SK-N-SH treated with all-trans-retinoic acid at 6 μM for 48 hours (cell line): ENCODE results near the gene PDE1C.

ENCODE experiments used
- BACH2 ChIP-seq: fragments of 250-450 bp; sonication (Bioruptor Pico); IDR thresholded peaks from 2 replicates; pipeline ENCODE4 v1.9.0; 2021; ENCODE audit warnings: mild to moderate bottlenecking, borderline replicate concordance
- CREB5 ChIP-seq: fragments of 250-450 bp; sonication (Bioruptor Pico); IDR thresholded peaks from 2 replicates; pipeline ENCODE4 v1.5.1; 2020; ENCODE audit warnings: low read depth, mild to moderate bottlenecking, moderate library complexity
- RARB ChIP-seq: fragments of 250-450 bp; sonication (Bioruptor Pico); IDR thresholded peaks from 2 replicates; pipeline ENCODE4 v1.8.0; 2021; ENCODE audit warnings: mild to moderate bottlenecking, moderate library complexity
- ZFP3 ChIP-seq: fragments of 250-450 bp; sonication (Bioruptor Pico); IDR thresholded peaks from 2 replicates; pipeline ENCODE4 v1.5.0; 2020; ENCODE audit warnings: mild to moderate bottlenecking, moderate library complexity
- ZNF70 ChIP-seq: fragments of 450-650 bp; formaldehyde crosslinking; IDR thresholded peaks from 2 replicates; pipeline ENCODE4 v1.5.0; 2020; ENCODE audit warnings: mild to moderate bottlenecking, moderate library complexity
- TF ChIP-seq, protein P1 (sequence below): fragments of 250-450 bp; sonication (Bioruptor Pico); IDR thresholded peaks from 2 replicates; pipeline ENCODE4 v1.5.0; 2020; ENCODE audit warnings: mild to moderate bottlenecking, moderate library complexity

GRCh38 chr7:31872545-31873370 lies 197.4 kb downstream of the PDE1C start:
- TF ChIP-seq ZFP3 = no peak
- TF ChIP-seq CREB5 (CRISPR knock-in tag) = no peak
- TF ChIP-seq, protein P1, sequence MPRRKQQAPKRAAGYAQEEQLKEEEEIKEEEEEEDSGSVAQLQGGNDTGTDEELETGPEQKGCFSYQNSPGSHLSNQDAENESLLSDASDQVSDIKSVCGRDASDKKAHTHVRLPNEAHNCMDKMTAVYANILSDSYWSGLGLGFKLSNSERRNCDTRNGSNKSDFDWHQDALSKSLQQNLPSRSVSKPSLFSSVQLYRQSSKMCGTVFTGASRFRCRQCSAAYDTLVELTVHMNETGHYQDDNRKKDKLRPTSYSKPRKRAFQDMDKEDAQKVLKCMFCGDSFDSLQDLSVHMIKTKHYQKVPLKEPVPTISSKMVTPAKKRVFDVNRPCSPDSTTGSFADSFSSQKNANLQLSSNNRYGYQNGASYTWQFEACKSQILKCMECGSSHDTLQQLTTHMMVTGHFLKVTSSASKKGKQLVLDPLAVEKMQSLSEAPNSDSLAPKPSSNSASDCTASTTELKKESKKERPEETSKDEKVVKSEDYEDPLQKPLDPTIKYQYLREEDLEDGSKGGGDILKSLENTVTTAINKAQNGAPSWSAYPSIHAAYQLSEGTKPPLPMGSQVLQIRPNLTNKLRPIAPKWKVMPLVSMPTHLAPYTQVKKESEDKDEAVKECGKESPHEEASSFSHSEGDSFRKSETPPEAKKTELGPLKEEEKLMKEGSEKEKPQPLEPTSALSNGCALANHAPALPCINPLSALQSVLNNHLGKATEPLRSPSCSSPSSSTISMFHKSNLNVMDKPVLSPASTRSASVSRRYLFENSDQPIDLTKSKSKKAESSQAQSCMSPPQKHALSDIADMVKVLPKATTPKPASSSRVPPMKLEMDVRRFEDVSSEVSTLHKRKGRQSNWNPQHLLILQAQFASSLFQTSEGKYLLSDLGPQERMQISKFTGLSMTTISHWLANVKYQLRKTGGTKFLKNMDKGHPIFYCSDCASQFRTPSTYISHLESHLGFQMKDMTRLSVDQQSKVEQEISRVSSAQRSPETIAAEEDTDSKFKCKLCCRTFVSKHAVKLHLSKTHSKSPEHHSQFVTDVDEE (CRISPR knock-in tag) = no peak
- no peak for TF ChIP-seq RARB
- TF ChIP-seq BACH2 (CRISPR knock-in tag) = no peak
- TF ChIP-seq ZNF70 (CRISPR knock-in tag) = no peak
